NCI-H2227 treated with DMSO at 0.1 percent for 48 hours (cell line): ENCODE measurements around the gene ANKS1B.
"Not testable (repeated sequence)": the region's sequence is repeated elsewhere in the genome, so short reads cannot be mapped to it uniquely, and the experiment has no call there.

Experiments
- DNase-seq: peaks from one replicate; lab custom pipeline; 2025; lab: John Stamatoyannopoulos, UW

ANKS1B gene

GRCh38 chr12:98767248-98767647 lies 1217.5 kb downstream of the ANKS1B start:
- DNase-seq = no peak

GRCh38 chr12:98763656-98764055 lies 1221.1 kb downstream of the ANKS1B start:
- no peak for DNase-seq

- DNase-seq = no peak
Measured at GRCh38 chr12:98758331-98758730, 1226.4 kb downstream of the ANKS1B start.

GRCh38 chr12:98757455-98757854 lies 1227.3 kb downstream of the ANKS1B start:
- DNase-seq = no peak

DNA sequence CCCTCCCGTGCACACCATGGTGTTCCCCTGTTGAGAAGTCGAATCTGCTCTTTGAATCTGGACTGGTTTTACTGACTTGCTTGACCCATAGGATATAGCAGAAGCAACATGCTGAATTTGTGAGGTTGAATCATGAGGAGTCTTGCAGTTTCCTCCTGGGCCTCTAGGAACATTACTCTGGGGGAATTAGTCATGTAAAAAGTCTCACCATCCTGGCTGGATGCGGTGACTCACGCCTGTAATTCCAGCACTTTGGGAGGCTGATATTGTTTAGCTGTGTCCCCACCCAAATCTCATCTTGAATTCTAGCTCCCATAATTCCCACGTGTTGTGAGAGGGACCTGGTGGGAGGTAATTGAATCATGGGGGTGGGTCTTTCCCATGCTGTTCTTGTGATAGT lies 1228.9 kb downstream of the ANKS1B start:
- not testable (repeated sequence) for DNase-seq

GRCh38 chr12:98754095-98754494 lies 1230.6 kb downstream of the ANKS1B start:
- peak; percentile 53 for DNase-seq

DNA sequence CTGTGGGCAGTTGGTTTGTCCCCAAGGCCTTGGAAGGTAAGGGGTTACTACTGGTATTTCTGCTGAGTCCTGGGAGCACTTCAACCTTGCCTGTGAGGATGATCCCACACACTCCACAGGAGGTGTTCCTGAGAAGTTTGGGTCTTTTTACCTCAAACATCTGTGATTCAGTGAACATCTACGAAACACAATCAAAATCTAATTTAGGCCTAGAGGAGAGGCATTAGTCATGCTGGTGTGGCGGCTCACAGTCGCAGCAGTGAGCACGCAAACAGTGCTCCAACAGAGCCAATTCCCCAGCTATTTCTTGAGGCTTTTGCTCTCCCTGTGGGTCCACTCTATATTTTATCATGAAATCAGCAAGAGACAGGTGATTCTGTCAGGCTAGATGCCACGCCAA lies 1232.0 kb downstream of the ANKS1B start:
- DNase-seq = no peak

DNA sequence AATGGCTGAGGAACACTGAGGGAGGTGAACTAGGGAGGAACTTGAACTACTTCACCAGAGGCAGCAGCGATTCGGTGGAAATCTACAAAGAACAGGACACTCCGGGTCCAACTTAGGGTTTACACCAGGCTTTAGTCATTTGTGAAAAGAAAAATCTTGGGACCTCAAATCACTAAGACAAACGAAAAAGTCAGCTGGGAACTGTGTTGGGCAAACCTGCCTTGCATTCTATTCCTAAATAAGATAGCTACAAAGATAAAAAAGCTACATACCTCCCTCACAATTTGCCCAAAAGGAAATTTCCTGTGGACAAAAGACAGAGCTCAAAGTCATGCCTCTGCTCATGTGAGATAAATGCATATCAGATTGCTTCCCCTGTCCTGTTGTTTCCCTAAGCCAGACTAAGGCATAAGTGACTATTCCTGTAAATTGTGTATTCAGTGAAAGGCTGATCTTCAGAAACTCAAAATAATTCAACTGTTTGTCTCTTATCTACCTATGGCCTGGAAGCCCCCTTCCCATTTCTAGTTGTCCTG lies 1233.1 kb downstream of the ANKS1B start:
- no peak for DNase-seq

DNA sequence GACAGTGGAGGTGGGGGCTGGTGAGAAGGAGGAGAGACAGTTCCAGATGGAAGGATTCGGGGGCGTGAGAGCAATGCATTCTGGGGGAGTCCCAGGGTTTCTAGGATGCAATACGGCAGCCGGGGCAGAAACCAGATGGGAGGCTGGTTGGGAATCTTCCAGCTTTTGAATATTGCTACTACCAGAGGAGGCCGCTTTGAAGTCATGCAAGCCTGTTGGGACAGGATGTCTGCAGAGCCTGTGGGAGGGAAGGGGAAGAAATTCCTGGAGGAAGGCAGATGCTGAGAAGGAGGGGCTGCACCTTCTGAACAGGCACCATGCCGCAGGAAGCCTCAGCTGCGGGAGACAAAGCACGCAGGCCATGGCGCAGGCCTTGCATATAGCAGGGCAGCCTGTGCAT lies 1234.2 kb downstream of the ANKS1B start:
- no peak for DNase-seq

DNA sequence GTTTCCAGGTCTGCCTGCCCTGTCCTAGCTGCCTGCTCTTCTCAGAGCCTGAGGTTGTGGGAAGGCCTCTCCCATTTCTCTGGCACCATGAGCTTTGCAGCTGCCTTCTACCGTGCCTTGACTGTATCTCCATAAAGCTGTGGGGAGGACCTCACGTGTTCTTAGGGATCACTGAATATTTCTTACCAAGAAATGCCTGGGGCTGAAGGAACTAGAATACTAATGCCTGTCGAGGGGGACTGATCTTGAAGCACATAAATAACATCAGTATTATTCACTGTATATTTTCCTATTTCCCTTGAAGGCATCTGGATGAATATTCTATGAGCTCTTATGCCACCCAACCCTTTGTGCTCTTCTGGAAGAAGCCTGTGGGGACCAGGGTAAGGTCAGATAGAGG lies 1236.3 kb downstream of the ANKS1B start:
- no peak for DNase-seq

GRCh38 chr12:98745578-98746391 lies 1239.0 kb downstream of the ANKS1B start:
- DNase-seq = no peak

DNA sequence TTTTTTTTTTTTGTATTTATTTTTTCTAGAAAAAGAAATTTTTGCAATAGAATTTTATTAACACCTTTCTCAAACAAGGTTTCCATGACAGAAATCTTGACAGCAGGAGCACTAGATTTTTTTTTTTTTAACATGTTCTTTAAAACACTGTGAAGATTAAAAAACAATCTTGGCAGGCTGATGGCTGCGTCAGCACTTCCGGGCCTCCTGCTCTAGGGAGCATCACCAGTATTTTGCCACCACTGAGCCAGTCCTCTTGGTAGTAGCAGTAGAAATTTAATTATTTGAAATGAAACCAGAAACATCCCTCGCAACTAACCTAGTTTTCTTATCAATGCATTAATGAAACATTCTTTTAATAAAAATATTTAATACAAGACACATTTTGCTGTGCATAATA lies 1240.1 kb downstream of the ANKS1B start:
- no peak for DNase-seq

- DNase-seq = no peak
Measured at GRCh38 chr12:98743362-98743953, 1241.3 kb downstream of the ANKS1B start.

DNA sequence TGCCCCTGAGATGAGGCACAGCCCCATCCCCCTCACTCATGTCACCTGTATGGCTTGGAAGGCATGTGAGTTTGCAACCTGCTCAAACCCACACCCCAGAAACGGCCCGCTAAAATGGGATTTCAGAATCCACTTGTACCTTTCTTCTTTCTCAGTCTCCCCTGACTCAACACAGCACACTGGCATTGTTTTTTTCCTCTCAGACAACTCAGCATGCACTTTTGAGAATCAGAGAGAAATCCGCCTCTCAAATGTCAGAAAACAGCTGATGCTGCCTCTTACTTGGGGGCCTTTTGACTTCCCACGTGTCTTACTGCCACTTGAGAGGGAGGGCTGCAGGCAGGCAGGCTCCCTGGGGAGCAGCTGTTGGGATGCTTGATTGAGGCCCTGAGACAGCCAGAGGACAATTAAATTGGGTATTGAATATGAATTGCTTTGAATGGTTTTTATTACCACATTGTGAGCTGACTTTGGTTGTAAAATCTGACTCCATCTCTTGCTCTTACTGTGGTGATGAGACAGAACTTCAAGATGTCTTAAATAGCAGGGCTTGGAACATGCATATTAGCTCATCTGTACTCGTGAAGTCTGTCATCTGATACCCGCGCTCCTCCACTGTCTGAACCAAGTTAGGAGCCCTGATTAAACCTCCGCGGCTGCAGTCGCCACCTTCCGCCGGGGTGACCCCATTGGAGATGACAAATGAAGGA lies 1243.0 kb downstream of the ANKS1B start:
- peak; percentile 75 for DNase-seq

GRCh38 chr12:98741196-98741555 lies 1243.6 kb downstream of the ANKS1B start:
- DNase-seq = no peak

DNA sequence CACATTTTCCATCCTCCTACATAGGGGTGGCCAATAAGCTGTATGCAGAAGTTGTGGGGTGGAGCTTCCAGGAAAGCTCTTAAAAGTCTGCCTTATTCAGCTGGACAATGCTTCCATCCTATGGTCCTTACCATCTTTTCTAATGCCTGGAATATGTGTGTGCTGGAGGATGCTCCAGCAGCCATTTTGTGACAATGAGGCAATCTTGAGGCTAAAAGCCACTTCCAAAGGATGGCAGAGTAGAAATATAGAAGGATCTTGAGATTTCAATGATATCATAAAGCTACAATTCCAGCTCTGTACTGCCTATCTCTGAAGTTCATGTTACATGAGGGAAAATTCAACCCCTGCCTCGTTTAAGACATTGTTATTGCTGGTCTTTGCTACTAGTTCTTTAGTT lies 1244.0 kb downstream of the ANKS1B start:
- no peak for DNase-seq

- DNase-seq = no peak
Measured at GRCh38 chr12:98738539-98738938, 1246.2 kb downstream of the ANKS1B start.

GRCh38 chr12:98738002-98738401 lies 1246.7 kb downstream of the ANKS1B start:
- no peak for DNase-seq

DNA sequence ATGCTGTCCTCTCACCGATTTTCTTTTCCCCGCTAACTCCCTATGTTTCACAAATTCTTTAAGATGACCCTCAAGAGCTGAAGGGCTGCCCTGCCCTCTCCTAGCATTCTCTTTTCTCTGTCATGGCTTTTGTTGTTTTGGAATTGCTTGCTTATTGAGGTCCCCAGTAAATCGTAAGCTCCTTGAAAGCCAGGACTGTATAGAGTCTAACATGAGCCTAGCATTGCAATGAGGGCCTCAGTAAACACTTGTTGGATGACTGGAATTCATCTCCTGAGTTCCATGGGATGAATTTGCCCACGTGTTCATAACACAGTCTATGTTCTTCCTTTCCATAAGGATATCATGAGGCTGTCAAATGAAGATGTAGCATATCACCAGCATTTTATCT lies 1247.4 kb downstream of the ANKS1B start:
- no peak for DNase-seq

DNA sequence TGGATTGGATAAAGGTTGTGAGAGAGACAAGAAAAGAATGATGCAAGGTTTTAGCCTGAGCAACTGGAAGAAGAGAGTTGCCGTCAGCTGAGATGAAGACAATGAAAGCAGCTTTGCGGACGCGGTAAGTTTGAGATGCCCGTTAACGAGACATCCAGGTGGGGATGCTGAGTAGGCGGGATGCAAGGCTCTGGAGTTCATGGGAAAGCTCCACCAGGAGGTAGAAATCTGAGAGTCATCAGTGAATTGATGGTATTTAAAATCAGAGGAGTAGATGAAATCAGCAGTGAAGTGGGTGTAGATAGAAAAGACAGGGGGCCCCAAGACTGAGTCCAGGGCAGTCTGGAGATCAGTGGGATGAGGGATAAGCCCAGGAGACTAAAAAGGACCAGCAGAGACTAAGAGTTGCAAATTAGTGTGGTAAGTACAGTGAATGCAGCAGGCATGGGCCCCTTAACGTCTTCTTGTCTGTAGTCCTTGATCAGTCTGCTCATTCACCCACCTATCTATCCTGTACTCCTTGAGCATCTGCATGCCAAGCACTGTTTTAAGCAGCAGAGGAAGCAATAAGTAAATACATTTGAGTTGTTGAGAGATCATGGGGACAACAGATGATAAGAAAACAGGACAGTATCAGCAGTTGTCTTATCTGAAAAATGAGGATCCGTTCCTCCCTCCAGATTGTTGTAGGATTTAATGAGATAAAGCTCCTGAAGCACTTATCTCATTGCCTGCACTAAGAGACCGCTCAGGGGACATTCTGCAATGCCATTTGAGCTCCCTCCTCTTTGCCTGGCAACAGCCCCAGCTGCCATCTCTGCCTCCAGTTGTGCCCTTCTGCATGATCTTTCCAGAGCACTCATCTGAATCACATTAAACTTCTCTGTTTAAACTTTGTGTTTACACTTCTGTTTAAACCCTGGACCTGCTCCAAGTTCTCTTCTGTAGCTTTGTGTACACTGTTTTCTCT lies 1248.1 kb downstream of the ANKS1B start:
- DNase-seq = no peak

- no peak for DNase-seq
Measured at GRCh38 chr12:98735821-98736220, 1248.9 kb downstream of the ANKS1B start.
